ENCODE data around the gene SH3TC1. TPM values are rescaled to one million over a fixed set of nuclear protein-coding genes. Genes with fewer than 3 reads are reported as not detected.
A peak's percentile ranks its signal among the peaks of the same experiment; 100 is the strongest.

Gene SH3TC1
- total and polyA plus RNA-seq, 10 of the 15 experiments (the other 5 are each of a cell fraction or from before 2014, with no cell fraction given), result 0.19 to 47.0 (median 18.4) TPM

DNA sequence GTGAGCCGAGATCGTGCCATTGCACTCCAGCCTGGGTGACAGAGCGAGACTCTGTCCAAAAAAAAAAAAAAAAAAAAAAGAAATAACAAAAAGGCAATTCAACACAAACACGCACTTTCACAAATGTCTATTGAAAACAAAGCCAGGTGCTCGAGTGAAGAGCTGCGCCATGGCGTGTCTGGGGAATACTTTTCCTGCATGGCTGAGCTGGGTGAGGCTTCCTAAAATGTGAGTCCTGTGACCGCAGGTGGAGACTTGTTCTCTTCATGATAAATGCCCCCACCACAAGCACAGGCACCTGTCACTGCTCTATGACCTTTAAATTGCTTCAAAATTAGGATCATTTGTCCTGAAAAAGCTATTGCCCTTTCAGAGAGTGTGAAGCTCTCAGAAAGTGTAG, 36.5 kb upstream of the SH3TC1 start:
- Histone ChIP-seq H3K9ac (ENCODE audit: control insufficient read depth, insufficient read depth, low read length) (no peak overlapping the region), H4K20me1 (ENCODE audit: control insufficient read depth, insufficient read depth) (no peaks in the 10 kb centered on the region), H3K36me3 (ENCODE audit: control insufficient read depth in 2 of 2, insufficient read depth in 2 of 2, low read length in 1 of 2) (no peaks in the 10 kb centered on the region), H3K79me2 (ENCODE audit: control insufficient read depth, insufficient read depth, low read length) (no peaks in the 10 kb centered on the region; the same call in 1 of the 2 replicates), H3K9me3 (replicated peaks; ENCODE audit: control insufficient read depth, insufficient read depth, low read length) (no peaks in the 10 kb centered on the region; the same call in 2 of the 3 replicates), H3K27ac (ENCODE audit: control insufficient read depth, insufficient read depth) (no peak overlapping the region), H3K4me3 (no peak overlapping the region), H3K27me3 (replicated peaks in 1 of 2; ENCODE audit: control insufficient read depth in 2 of 2, insufficient read depth in 2 of 2, low read length in 1 of 2) (no peaks in the 10 kb centered on the region), H3K4me1 (ENCODE audit: control insufficient read depth, insufficient read depth, low read length) (peaks cover 5% of the 10 kb centered on the region), H2AFZ (ENCODE audit: control insufficient read depth, low read depth, low read length) (no peak overlapping the region), H3K4me2 (ENCODE audit: control insufficient read depth, insufficient read depth) (peak overlapping the region; percentile 35; the same call in 1 of the 2 replicates)
- RAD21 ChIA-PET (ENCODE audit: unreplicated experiment), result no interaction called here
- intact Hi-C loops (cut with micrococcal nuclease; ENCODE audit: unreplicated experiment) (no loop called here), in situ Hi-C loops (cut with MboI) (no loop called here)
- ATAC-seq, result no peak
- no TSS peak for BruUV-seq (replicated peaks)
- DNase-seq (ENCODE audit: low read depth, low spot score), result no peak
- WGBS (ENCODE audit: insufficient coverage, insufficient replicate concordance, low lambda C conversion rate, missing lambda C conversion rate), result 3% methylated on average over 8 of the region's 8 CpGs
- CTCF ChIA-PET, result no interaction called here
- no peak for FAIRE-seq
- SMC1A ChIA-PET (ENCODE audit: uncharacterized antibody, unreplicated experiment), result interaction anchor here (1.0 to 1.5 kb wide), 3 partner anchors 10 to 39 kb away, joined by 3 to 4 read pairs (median 3); no protein-coding TSS in a partner anchor
- POLR2A ChIA-PET, result interaction anchor here (0.7 kb wide), 1 partner anchor 167 kb away, joined by 5 read pairs; no protein-coding TSS in a partner anchor
- no peak for TF ChIP-seq NKRF (conservative IDR thresholded peaks at IDR 0.05)
- TF ChIP-seq POU2F2 (IDR thresholded peaks at IDR 0.05; ENCODE audit: borderline replicate concordance, low read depth, low read length), result no peak
- TF ChIP-seq ZNF384 (IDR thresholded peaks at IDR 0.05; ENCODE audit: borderline replicate concordance, low read depth, low read length), result peak; percentile 16; the same call in 1 of the 2 replicates
- TF ChIP-seq, protein P1, sequence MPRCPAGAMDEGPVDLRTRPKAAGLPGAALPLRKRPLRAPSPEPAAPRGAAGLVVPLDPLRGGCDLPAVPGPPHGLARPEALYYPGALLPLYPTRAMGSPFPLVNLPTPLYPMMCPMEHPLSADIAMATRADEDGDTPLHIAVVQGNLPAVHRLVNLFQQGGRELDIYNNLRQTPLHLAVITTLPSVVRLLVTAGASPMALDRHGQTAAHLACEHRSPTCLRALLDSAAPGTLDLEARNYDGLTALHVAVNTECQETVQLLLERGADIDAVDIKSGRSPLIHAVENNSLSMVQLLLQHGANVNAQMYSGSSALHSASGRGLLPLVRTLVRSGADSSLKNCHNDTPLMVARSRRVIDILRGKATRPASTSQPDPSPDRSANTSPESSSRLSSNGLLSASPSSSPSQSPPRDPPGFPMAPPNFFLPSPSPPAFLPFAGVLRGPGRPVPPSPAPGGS (IDR thresholded peaks at IDR 0.05; ENCODE audit: borderline replicate concordance, insufficient read depth, low read depth, low read length, poor library complexity, severe bottlenecking), result no peak
- TF ChIP-seq TAF1 (IDR thresholded peaks at IDR 0.05; ENCODE audit: borderline replicate concordance, low read depth, low read length), result no peak
- no peak for TF ChIP-seq RBBP5 (conservative IDR thresholded peaks at IDR 0.05)
- TF ChIP-seq, protein P2, sequence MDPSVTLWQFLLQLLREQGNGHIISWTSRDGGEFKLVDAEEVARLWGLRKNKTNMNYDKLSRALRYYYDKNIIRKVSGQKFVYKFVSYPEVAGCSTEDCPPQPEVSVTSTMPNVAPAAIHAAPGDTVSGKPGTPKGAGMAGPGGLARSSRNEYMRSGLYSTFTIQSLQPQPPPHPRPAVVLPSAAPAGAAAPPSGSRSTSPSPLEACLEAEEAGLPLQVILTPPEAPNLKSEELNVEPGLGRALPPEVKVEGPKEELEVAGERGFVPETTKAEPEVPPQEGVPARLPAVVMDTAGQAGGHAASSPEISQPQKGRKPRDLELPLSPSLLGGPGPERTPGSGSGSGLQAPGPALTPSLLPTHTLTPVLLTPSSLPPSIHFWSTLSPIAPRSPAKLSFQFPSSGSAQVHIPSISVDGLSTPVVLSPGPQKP (IDR thresholded peaks at IDR 0.05; ENCODE audit: low read depth, low read length), result no peak
- 0 out of 2 replicates have a peak, but pooled peaks have one; percentile 15 for TF ChIP-seq MTA2 (IDR thresholded peaks at IDR 0.05; ENCODE audit: low read depth)
- TF ChIP-seq EP300 (IDR thresholded peaks at IDR 0.05; ENCODE audit: borderline replicate concordance in 1 of 2, control insufficient read depth in 1 of 2, low read depth in 2 of 2, low read length in 2 of 2), result peak in 1 of 2 experiments; percentile 57; a peak in 1 of 4 replicates
- peak; percentile 19; the same call in 1 of the 2 replicates for TF ChIP-seq RUNX3 (IDR thresholded peaks at IDR 0.05; ENCODE audit: low read length)
- no peak for TF ChIP-seq FOS (IDR thresholded peaks at IDR 0.05; ENCODE audit: borderline replicate concordance, extremely low read depth, insufficient read length)
- TF ChIP-seq, protein P3, sequence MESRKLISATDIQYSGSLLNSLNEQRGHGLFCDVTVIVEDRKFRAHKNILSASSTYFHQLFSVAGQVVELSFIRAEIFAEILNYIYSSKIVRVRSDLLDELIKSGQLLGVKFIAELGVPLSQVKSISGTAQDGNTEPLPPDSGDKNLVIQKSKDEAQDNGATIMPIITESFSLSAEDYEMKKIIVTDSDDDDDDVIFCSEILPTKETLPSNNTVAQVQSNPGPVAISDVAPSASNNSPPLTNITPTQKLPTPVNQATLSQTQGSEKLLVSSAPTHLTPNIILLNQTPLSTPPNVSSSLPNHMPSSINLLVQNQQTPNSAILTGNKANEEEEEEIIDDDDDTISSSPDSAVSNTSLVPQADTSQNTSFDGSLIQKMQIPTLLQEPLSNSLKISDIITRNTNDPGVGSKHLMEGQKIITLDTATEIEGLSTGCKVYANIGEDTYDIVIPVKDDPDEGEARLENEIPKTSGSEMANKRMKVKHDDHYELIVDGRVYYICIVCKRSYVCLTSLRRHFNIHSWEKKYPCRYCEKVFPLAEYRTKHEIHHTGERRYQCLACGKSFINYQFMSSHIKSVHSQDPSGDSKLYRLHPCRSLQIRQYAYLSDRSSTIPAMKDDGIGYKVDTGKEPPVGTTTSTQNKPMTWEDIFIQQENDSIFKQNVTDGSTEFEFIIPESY (IDR thresholded peaks at IDR 0.05), result no peak
- TF ChIP-seq MYB (IDR thresholded peaks at IDR 0.05; ENCODE audit: borderline replicate concordance, low read depth, low read length), result no peak
- no peak for TF ChIP-seq IKZF1 (conservative IDR thresholded peaks at IDR 0.05)
- no peak for TF ChIP-seq ESRRA (IDR thresholded peaks at IDR 0.05; ENCODE audit: low read length)
- TF ChIP-seq DPF2 (IDR thresholded peaks at IDR 0.05), result no peak

Data from GM12878 (cell line).